H9 (cell line): ENCODE measurements around the gene MEG3. TPM values are rescaled to one million over a fixed set of nuclear protein-coding genes. Genes with fewer than 3 reads are reported as not detected.

Experiments
- DNase-seq: peaks from one replicate; pipeline ENCODE4 v3.0.0-alpha.2; 2017
- H2AFZ ChIP-seq: one replicate; pipeline ENCODE4 v1.6.1; 2013; ENCODE audit warnings: mild to moderate bottlenecking, low read length, control low read depth, moderate library complexity
- H2AK5ac ChIP-seq: 2 replicates; pipeline ENCODE4 v1.6.1; 2013; ENCODE audit warnings: low read length, control low read depth, mixed read lengths; ENCODE audit not compliant: insufficient read length
- H2BK120ac ChIP-seq: one replicate; pipeline ENCODE4 v1.6.1; 2013; ENCODE audit warnings: low read depth, mild to moderate bottlenecking, low read length, control low read depth, inconsistent platforms; ENCODE audit not compliant: poor library complexity, severe bottlenecking
- H2BK12ac ChIP-seq: 2 replicates; pipeline ENCODE4 v1.6.1; 2013; ENCODE audit warnings: low read length, control low read depth, mixed read lengths, low read depth; ENCODE audit not compliant: insufficient read length
- H2BK15ac ChIP-seq: 2 replicates; pipeline ENCODE4 v1.6.1; 2013; ENCODE audit warnings: low read depth, low read length, control low read depth
- H2BK20ac ChIP-seq: one replicate; pipeline ENCODE4 v1.6.1; 2013; ENCODE audit warnings: low read depth, mild to moderate bottlenecking, low read length, control low read depth, inconsistent platforms; ENCODE audit not compliant: poor library complexity, severe bottlenecking
- H2BK5ac ChIP-seq: 2 replicates; pipeline ENCODE4 v1.6.1; 2013; ENCODE audit warnings: low read length, control low read depth, mixed read lengths; ENCODE audit not compliant: insufficient read length
- H3K14ac ChIP-seq: 2 replicates; pipeline ENCODE4 v1.6.1; 2013; ENCODE audit warnings: low read length, control low read depth; ENCODE audit not compliant: insufficient read depth
- H3K18ac ChIP-seq: 2 replicates; pipeline ENCODE4 v1.6.1; 2013; ENCODE audit warnings: low read depth, mild to moderate bottlenecking, mixed read lengths, low read length, control low read depth; ENCODE audit not compliant: insufficient read length
- H3K23ac ChIP-seq: 2 replicates; pipeline ENCODE4 v1.6.1; 2013; ENCODE audit warnings: low read length, control low read depth, mixed read lengths, low read depth; ENCODE audit not compliant: insufficient read length
- H3K23me2 ChIP-seq: 2 replicates; pipeline ENCODE4 v1.6.1; 2013; ENCODE audit warnings: low read depth, mild to moderate bottlenecking, mixed read lengths, low read length, control low read depth; ENCODE audit not compliant: insufficient read length, poor library complexity, severe bottlenecking
- H3K27ac ChIP-seq: 2 replicates; pipeline ENCODE4 v1.5.1; 2013; ENCODE audit warnings: low read length, control low read depth, mixed read lengths, low read depth; ENCODE audit not compliant: insufficient read length
- H3K27me3 ChIP-seq: 2 replicates; pipeline ENCODE4 v1.6.1; 2013; ENCODE audit warnings: low read length, control low read depth, inconsistent platforms; ENCODE audit not compliant: insufficient read depth
- H3K4ac ChIP-seq: 2 replicates; pipeline ENCODE4 v1.6.1; 2013; ENCODE audit warnings: low read depth, mild to moderate bottlenecking, control low read depth, inconsistent platforms, low read length, moderate library complexity
- H3K4me1 ChIP-seq: 2 replicates; pipeline ENCODE4 v1.6.1; 2013; ENCODE audit warnings: low read length, control low read depth, inconsistent platforms; ENCODE audit not compliant: insufficient read depth
- H3K4me2 ChIP-seq: 2 replicates; pipeline ENCODE4 v1.6.1; 2013; ENCODE audit warnings: low read length, control low read depth, mixed read lengths; ENCODE audit not compliant: insufficient read length, insufficient read depth
- H3K56ac ChIP-seq: 2 replicates; pipeline ENCODE4 v1.6.1; 2013; ENCODE audit warnings: low read depth, mild to moderate bottlenecking, mixed read lengths, low read length, control low read depth; ENCODE audit not compliant: insufficient read length
- H3K79me1 ChIP-seq: 2 replicates; pipeline ENCODE4 v1.6.1; 2013; ENCODE audit warnings: low read depth, mild to moderate bottlenecking, moderate library complexity, low read length, control low read depth, inconsistent platforms; ENCODE audit not compliant: insufficient read depth, poor library complexity, severe bottlenecking
- H3K79me2 ChIP-seq: 2 replicates; pipeline ENCODE4 v1.6.1; 2013; ENCODE audit warnings: low read length, control low read depth, inconsistent platforms; ENCODE audit not compliant: insufficient read depth
- H3K9ac ChIP-seq: 2 replicates; pipeline ENCODE4 v1.6.1; 2013; ENCODE audit warnings: low read length, control low read depth, mixed read lengths; ENCODE audit not compliant: insufficient read length; ENCODE audit errors: extremely low read depth
- H3K9me3 ChIP-seq: one replicate; pipeline ENCODE4 v1.6.1; 2013; ENCODE audit warnings: low read depth, low read length, inconsistent platforms; ENCODE audit not compliant: control insufficient read depth
- H3T11ph ChIP-seq: one replicate; pipeline ENCODE4 v1.6.1; 2013; ENCODE audit warnings: mild to moderate bottlenecking, low read length, control low read depth, inconsistent platforms
- H4K20me1 ChIP-seq: one replicate; pipeline ENCODE4 v1.6.1; 2013; ENCODE audit not compliant: control insufficient read depth, insufficient read length, insufficient read depth
- H4K5ac ChIP-seq: 2 replicates; pipeline ENCODE4 v1.6.1; 2013; ENCODE audit warnings: low read depth, mild to moderate bottlenecking, mixed read lengths, low read length, control low read depth; ENCODE audit not compliant: insufficient read length
- H4K8ac ChIP-seq: replicated peaks from 2 replicates; pipeline ENCODE4 v1.6.1; 2013; ENCODE audit warnings: low read length, control low read depth, mixed read lengths, low read depth; ENCODE audit not compliant: insufficient read length
- H4K91ac ChIP-seq: 2 replicates; pipeline ENCODE4 v1.6.1; 2013; ENCODE audit warnings: low read depth, mild to moderate bottlenecking, moderate library complexity, mixed read lengths, low read length, control low read depth; ENCODE audit not compliant: insufficient read length
- H3K27ac Mint-ChIP-seq, 3 experiments: 2 replicates in 2 of 3; 3 replicates in 1 of 3; pipeline ENCODE4 v1.8.0; 2020 to 2021; ENCODE audit warnings: mixed read lengths in 3 of 3, mild to moderate bottlenecking in 1 of 3, moderate library complexity in 1 of 3
- H3K27me3 Mint-ChIP-seq: 2 replicates; pipeline ENCODE4 v1.8.0; 2021; ENCODE audit warnings: low read depth, mild to moderate bottlenecking, moderate library complexity, mixed read lengths
- H3K36me3 Mint-ChIP-seq, 3 experiments: 2 replicates in 2 of 3; 3 replicates in 1 of 3; pipeline ENCODE4 v1.8.0; 2020 to 2021; ENCODE audit warnings: low read depth in 3 of 3, mixed read lengths in 3 of 3; ENCODE audit not compliant: insufficient read depth in 1 of 3
- H3K4me1 Mint-ChIP-seq, 2 experiments: 2 replicates each; pipeline ENCODE4 v1.8.0; 2020; ENCODE audit warnings: mixed read lengths in 2 of 2
- H3K4me3 Mint-ChIP-seq, 2 experiments: 2 replicates in 1 of 2; 3 replicates in 1 of 2; pipeline ENCODE4 v1.8.0; 2020 to 2021; ENCODE audit warnings: mild to moderate bottlenecking in 2 of 2, mixed read lengths in 2 of 2, moderate library complexity in 1 of 2
- H3K9me3 Mint-ChIP-seq, 2 experiments: 2 replicates in 1 of 2; 3 replicates in 1 of 2; pipeline ENCODE4 v1.8.0; 2020; ENCODE audit warnings: mild to moderate bottlenecking in 2 of 2, mixed read lengths in 2 of 2, moderate library complexity in 1 of 2
- WGBS: extraction: QIAGEN DNeasy Blood & Tissue Kit; methylation state at CpG from one replicate; pipeline ENCODE4 v1.1.7; 2013; ENCODE audit warnings: missing lambda C conversion rate, low lambda C conversion rate, mixed read lengths; ENCODE audit not compliant: insufficient read length; ENCODE audit errors: extremely low coverage; 5-methylcytosine and 5-hydroxymethylcytosine counted together
- total RNA-seq: library from RNA; stranded (reverse); gene quantifications from 2 replicates; pipeline ENCODE4 v1.2.1, GENCODE V29; 2021
- TF ChIP-seq, protein P1 (sequence below): fragments of 200-600 bp; sonication (generic); conservative IDR thresholded peaks from 3 replicates; pipeline ENCODE4 v1.8.0; 2021; ENCODE audit warnings: antibody characterized with exemption, mild to moderate bottlenecking

Gene MEG3
- total RNA-seq, 1 experiment from 2014 or later = 0.52 TPM

DNA sequence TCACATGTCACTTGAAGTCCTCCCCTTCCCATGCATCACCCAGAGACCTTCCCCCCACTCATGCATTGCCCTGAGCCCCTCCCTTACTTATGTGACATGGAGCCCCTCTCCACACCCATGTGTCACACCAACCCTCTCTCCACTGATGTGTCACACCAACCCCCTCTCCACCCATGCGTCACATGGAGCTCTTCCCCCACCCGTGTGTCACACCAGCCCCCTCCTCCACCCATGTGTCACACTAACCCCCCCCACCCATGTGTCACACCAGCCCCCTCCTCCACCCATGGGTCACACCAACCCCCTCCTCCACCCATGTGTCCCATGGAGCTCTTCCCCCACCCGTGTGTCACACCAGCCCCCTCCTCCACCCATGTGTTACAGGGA is 47.2 kb downstream of the MEG3 start:
- Mint-ChIP-seq H3K4me1 (no peaks in the 10 kb centered on the region), H3K27ac (no peak overlapping the region), H3K4me3 (no peak overlapping the region), H3K36me3 (peaks cover 0 to 3% (median 0%) of the 10 kb centered on the region in 3 experiments; a peak in 1 of 7 replicates), H3K27me3 (peaks cover 5% of the 10 kb centered on the region), H3K9me3 (peaks cover 10 to 11% of the 10 kb centered on the region in 2 experiments; a peak in 4 of 5 replicates)
- no peak overlapping the region for H3K23ac ChIP-seq
- no peaks in the 10 kb centered on the region for H3K23me2 ChIP-seq
- no peaks in the 10 kb centered on the region for H3K27me3 ChIP-seq
- no peaks in the 10 kb centered on the region for H3K79me1 ChIP-seq
- H2BK20ac ChIP-seq = no peak overlapping the region
- H2BK15ac ChIP-seq = no peak overlapping the region
- H3K27ac ChIP-seq = no peak overlapping the region
- H4K5ac ChIP-seq = no peak overlapping the region
- TF ChIP-seq, protein P1, sequence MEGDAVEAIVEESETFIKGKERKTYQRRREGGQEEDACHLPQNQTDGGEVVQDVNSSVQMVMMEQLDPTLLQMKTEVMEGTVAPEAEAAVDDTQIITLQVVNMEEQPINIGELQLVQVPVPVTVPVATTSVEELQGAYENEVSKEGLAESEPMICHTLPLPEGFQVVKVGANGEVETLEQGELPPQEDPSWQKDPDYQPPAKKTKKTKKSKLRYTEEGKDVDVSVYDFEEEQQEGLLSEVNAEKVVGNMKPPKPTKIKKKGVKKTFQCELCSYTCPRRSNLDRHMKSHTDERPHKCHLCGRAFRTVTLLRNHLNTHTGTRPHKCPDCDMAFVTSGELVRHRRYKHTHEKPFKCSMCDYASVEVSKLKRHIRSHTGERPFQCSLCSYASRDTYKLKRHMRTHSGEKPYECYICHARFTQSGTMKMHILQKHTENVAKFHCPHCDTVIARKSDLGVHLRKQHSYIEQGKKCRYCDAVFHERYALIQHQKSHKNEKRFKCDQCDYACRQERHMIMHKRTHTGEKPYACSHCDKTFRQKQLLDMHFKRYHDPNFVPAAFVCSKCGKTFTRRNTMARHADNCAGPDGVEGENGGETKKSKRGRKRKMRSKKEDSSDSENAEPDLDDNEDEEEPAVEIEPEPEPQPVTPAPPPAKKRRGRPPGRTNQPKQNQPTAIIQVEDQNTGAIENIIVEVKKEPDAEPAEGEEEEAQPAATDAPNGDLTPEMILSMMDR = no peak
- H4K20me1 ChIP-seq = no peaks in the 10 kb centered on the region
- H4K8ac ChIP-seq = no peak overlapping the region
- H2BK120ac ChIP-seq = no peak overlapping the region
- H3K18ac ChIP-seq = no peak overlapping the region
- H2AFZ ChIP-seq = no peak overlapping the region
- H3K4ac ChIP-seq = no peak overlapping the region
- no peak overlapping the region for H3K14ac ChIP-seq
- no peak overlapping the region for H3K4me2 ChIP-seq
- no peaks in the 10 kb centered on the region for H3K4me1 ChIP-seq
- no peak overlapping the region for H3K56ac ChIP-seq
- H3K79me2 ChIP-seq = no peaks in the 10 kb centered on the region
- no CpG with 5 or more reads among the region's 3 CpGs for WGBS
- H4K91ac ChIP-seq = no peak overlapping the region
- DNase-seq = no peak
- no peak overlapping the region for H2BK12ac ChIP-seq
- no peaks in the 10 kb centered on the region for H3K9me3 ChIP-seq
- no peak overlapping the region for H2AK5ac ChIP-seq
- no peak overlapping the region for H3K9ac ChIP-seq
- no peak overlapping the region for H2BK5ac ChIP-seq
- H3T11ph ChIP-seq = no peak overlapping the region
